Measurements from ENCODE around the gene PLXDC2.

Gene PLXDC2

GRCh38 chr10:20142311-20142710, 326.1 kb downstream of the PLXDC2 start:
- H3K9me3 ChIP-seq (ENCODE audit: severe bottlenecking) = no peaks in the 10 kb centered on the region
- no peak for TF ChIP-seq CTCF (IDR thresholded peaks at IDR 0.05; ENCODE audit: poor library complexity, severe bottlenecking)
- ATAC-seq (ENCODE audit: low read depth) (no peak), DNase-seq (ENCODE audit: low spot score) (no peak)
- no peaks in the 10 kb centered on the region for H3K36me3 ChIP-seq (ENCODE audit: low read depth)
- H3K4me3 ChIP-seq (ENCODE audit: severe bottlenecking) = no peak overlapping the region
- no peaks in the 10 kb centered on the region for H3K27me3 ChIP-seq (ENCODE audit: insufficient read depth, poor library complexity, severe bottlenecking)
- no peaks in the 10 kb centered on the region for H3K4me1 ChIP-seq (ENCODE audit: insufficient read depth, poor library complexity, severe bottlenecking)
- H3K27ac ChIP-seq (ENCODE audit: poor library complexity, severe bottlenecking) = no peak overlapping the region

DNA sequence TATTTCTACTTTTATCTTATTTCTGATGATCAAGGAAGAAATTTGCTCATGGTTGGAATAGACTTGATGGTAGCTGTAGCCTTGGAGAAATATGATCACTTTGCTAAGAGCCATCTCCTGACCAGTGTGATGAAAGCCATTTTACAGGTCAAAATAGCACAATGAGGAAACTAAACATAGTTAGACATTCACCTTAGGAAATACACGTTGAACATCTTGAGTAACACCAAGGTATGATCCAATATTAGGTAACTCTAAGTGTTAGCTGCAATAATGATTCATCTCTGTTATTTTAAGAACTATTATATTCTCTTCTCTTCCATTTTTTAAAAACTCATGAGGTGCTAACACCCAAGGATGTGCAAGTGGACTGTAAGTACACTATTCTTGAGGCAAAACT, 328.0 kb downstream of the PLXDC2 start:
- no peaks in the 10 kb centered on the region for H3K4me1 ChIP-seq (ENCODE audit: insufficient read depth, poor library complexity, severe bottlenecking)
- no peaks in the 10 kb centered on the region for H3K36me3 ChIP-seq (ENCODE audit: low read depth)
- 0 out of 3 replicates have a peak, but pooled peaks have one; percentile 10 for ATAC-seq (ENCODE audit: low read depth)
- no peak for TF ChIP-seq CTCF (IDR thresholded peaks at IDR 0.05; ENCODE audit: poor library complexity, severe bottlenecking)
- H3K4me3 ChIP-seq (ENCODE audit: severe bottlenecking) = no peak overlapping the region
- no peak for DNase-seq (ENCODE audit: low spot score)
- no peak overlapping the region for H3K27ac ChIP-seq (ENCODE audit: poor library complexity, severe bottlenecking)
- no peaks in the 10 kb centered on the region for H3K27me3 ChIP-seq (ENCODE audit: insufficient read depth, poor library complexity, severe bottlenecking)
- no peaks in the 10 kb centered on the region for H3K9me3 ChIP-seq (ENCODE audit: severe bottlenecking)

DNA sequence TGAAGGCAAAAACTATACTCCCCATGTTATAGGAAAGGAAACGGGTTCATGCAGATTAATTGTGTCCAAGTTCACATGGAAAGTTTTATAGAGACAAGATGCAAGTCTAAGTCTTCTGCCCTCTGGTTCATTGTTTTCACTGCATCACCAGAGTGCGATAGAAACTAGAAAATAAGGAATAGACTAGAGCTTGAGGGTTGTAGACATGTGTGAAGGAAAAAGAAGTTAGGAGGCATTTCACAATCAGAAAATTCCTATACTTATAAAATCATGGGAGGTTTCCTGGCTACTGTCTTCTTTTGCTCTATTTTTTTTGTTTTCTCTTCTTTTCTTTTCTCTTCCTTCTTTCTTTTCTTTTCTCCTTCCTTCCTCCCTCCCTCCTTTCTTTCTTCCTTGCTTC, 329.8 kb downstream of the PLXDC2 start:
- no peak for ATAC-seq (ENCODE audit: low read depth)
- no peak overlapping the region for H3K4me3 ChIP-seq (ENCODE audit: severe bottlenecking)
- H3K27me3 ChIP-seq (ENCODE audit: insufficient read depth, poor library complexity, severe bottlenecking) = no peaks in the 10 kb centered on the region
- no peaks in the 10 kb centered on the region for H3K36me3 ChIP-seq (ENCODE audit: low read depth)
- no peak for TF ChIP-seq CTCF (IDR thresholded peaks at IDR 0.05; ENCODE audit: poor library complexity, severe bottlenecking)
- no peak for DNase-seq (ENCODE audit: low spot score)
- no peaks in the 10 kb centered on the region for H3K9me3 ChIP-seq (ENCODE audit: severe bottlenecking)
- H3K4me1 ChIP-seq (ENCODE audit: insufficient read depth, poor library complexity, severe bottlenecking) = no peaks in the 10 kb centered on the region
- no peak overlapping the region for H3K27ac ChIP-seq (ENCODE audit: poor library complexity, severe bottlenecking)

DNA sequence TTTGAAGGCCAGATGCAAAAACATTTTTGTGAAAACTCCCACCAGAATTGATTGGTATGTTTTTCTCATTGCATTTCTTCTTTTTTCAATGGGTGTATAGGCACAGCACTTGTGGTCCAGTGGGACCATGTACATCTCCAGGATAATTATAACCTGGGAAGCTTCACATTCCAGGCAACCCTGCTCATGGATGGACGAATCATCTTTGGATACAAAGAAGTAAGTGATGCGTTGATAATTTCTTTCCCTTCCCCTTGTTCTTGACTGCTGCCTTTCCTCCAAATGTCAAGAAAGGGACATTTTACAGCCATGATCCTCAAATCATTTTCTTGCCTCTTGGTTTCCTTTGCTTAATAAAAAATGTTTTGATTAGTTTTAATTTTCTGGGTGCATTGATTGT, 331.5 kb downstream of the PLXDC2 start:
- Histone ChIP-seq H3K27me3 (ENCODE audit: insufficient read depth, poor library complexity, severe bottlenecking) (no peaks in the 10 kb centered on the region), H3K27ac (ENCODE audit: poor library complexity, severe bottlenecking) (no peak overlapping the region), H3K9me3 (ENCODE audit: severe bottlenecking) (no peaks in the 10 kb centered on the region), H3K4me3 (ENCODE audit: severe bottlenecking) (no peak overlapping the region), H3K4me1 (ENCODE audit: insufficient read depth, poor library complexity, severe bottlenecking) (no peaks in the 10 kb centered on the region), H3K36me3 (ENCODE audit: low read depth) (no peaks in the 10 kb centered on the region)
- no peak for DNase-seq (ENCODE audit: low spot score)
- no peak for TF ChIP-seq CTCF (IDR thresholded peaks at IDR 0.05; ENCODE audit: poor library complexity, severe bottlenecking)
- ATAC-seq (ENCODE audit: low read depth) = no peak

- Histone ChIP-seq H3K36me3 (ENCODE audit: low read depth) (no peaks in the 10 kb centered on the region), H3K4me3 (ENCODE audit: severe bottlenecking) (no peak overlapping the region), H3K9me3 (ENCODE audit: severe bottlenecking) (no peaks in the 10 kb centered on the region), H3K4me1 (ENCODE audit: insufficient read depth, poor library complexity, severe bottlenecking) (no peaks in the 10 kb centered on the region), H3K27me3 (ENCODE audit: insufficient read depth, poor library complexity, severe bottlenecking) (no peaks in the 10 kb centered on the region), H3K27ac (ENCODE audit: poor library complexity, severe bottlenecking) (no peak overlapping the region)
- TF ChIP-seq CTCF (IDR thresholded peaks at IDR 0.05; ENCODE audit: poor library complexity, severe bottlenecking) = no peak
- DNase-seq (ENCODE audit: low spot score) = no peak
- ATAC-seq (ENCODE audit: low read depth) = no peak
Observed at GRCh38 chr10:20156511-20156910, 340.3 kb downstream of the PLXDC2 start.

All from RWPE2 (cell line).